Forelimb muscle (tissue), 1 donor: ENCODE data around the gene RABGAP1L. TPM values are rescaled to one million over a fixed set of nuclear protein-coding genes. Genes with fewer than 3 reads are reported as not detected.
"Not testable (repeated sequence)": the region's sequence is repeated elsewhere in the genome, so short reads cannot be mapped to it uniquely, and the experiment has no call there.

Experiments
- DNase-seq: peaks from one replicate; pipeline ENCODE4 v3.0.0-alpha.2; 2013; ENCODE audit warnings: low read depth
- polyA plus RNA-seq: library from polyadenylated mRNA; unstranded; fragments of 120-200 nt; gene quantifications from one replicate; pipeline ENCODE4 v1.2.1, GENCODE V29; 2013; ENCODE audit not compliant: insufficient read length

The RABGAP1L gene
- polyA plus RNA-seq, 1 donor: 10.3 TPM

- no peak for DNase-seq
These were observed 874.6 kb downstream of the RABGAP1L start for GRCh38 chr1:175033953-175034352.

- DNase-seq: no peak
These were observed 875.5 kb downstream of the RABGAP1L start for GRCh38 chr1:175034775-175035174.

- no peak for DNase-seq
These were observed 876.5 kb downstream of the RABGAP1L start for GRCh38 chr1:175035865-175036264.

- no peak for DNase-seq
These were observed 877.2 kb downstream of the RABGAP1L start for GRCh38 chr1:175036476-175036875.

GRCh38 chr1:175037416-175037815 is 878.1 kb downstream of the RABGAP1L start:
- DNase-seq: no peak

GRCh38 chr1:175040324-175040879 is 881.1 kb downstream of the RABGAP1L start:
- no peak for DNase-seq

- no peak for DNase-seq
These were observed 883.3 kb downstream of the RABGAP1L start for GRCh38 chr1:175042650-175043049.

GRCh38 chr1:175043824-175044223 is 884.5 kb downstream of the RABGAP1L start:
- DNase-seq: no peak

GRCh38 chr1:175044591-175044990 is 885.3 kb downstream of the RABGAP1L start:
- not testable (repeated sequence) for DNase-seq

Other genes with a start within 250 kb of the RABGAP1L start
- 0.16 TPM for gene SERPINC1, start 242.2 kb upstream of the RABGAP1L start, polyA plus RNA-seq
- gene RC3H1, start 137.2 kb upstream of the RABGAP1L start, polyA plus RNA-seq: 9.5 TPM